GM21723 (cell line): ENCODE measurements around the gene TTC23L.
A peak's percentile ranks its signal among the peaks of the same experiment; 100 is the strongest.
"Not testable (repeated sequence)": the region's sequence is repeated elsewhere in the genome, so short reads cannot be mapped to it uniquely, and the experiment has no call there.

Source experiments
- ATAC-seq: cut with Tn5 transposase; IDR thresholded peaks from one replicate; pipeline ENCODE4 v1.9.1; 2021; ENCODE audit warnings: mild to moderate bottlenecking, moderate library complexity; ENCODE audit not compliant: unreplicated experiment

The TTC23L gene

DNA sequence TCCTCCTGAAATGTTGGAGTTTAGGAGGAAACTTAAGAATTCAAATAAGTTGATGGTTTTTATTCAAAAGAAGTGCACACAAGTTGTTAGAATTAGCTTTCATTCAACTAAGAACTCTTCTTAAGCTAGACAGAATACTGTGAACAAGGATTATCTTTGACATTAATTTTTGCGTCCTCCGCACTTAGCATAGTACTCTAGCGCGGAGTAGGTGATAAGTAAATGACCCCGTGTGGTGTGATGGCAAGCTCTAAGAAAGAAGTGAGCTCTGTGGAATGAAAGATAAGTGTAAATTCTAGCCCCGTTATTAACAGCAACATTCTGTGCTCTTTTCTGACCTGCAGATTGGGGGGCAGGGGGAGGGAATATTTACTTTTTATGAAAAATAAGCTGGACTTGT is 77.6 kb downstream of the TTC23L start:
- ATAC-seq: no peak

DNA sequence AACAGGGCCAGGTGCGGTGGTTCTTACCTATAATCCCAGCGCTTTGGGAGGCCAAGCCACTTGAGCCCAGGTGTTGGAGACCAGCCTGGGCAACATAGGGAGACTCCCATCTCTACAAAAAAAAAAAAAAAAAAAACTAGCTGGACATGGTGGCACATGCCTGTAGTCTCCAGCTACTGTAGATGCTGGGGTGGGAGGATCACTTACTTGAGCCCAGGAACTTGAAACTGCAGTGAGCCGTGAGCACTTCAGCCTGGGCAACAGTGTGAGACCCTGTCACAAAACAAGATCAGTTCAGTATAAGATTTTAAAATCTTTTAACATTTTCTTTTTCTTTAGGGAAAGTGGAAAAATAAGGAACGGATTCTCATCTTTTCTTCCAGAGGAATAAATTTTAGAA is 79.1 kb downstream of the TTC23L start:
- no peak for ATAC-seq

DNA sequence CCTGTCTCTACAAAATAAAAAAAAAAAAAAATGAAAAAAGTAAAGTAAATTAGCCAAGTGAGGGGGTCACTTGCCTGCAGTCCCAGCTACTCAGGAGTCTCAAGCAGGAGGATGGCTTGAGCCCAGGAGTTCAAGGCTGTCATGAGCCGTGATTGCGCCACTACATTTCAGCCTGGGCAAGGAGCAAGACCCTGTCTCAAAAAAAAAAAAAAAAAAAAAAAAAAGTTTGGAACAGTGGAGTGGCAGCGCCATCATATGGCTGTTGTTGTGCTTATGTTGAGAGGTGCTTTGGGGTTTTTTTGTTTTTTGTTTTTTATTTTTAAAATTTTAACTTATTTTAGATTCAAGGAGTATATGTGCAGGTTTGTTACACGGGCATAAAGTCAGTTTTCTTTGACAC is 80.1 kb downstream of the TTC23L start:
- ATAC-seq: no peak

DNA sequence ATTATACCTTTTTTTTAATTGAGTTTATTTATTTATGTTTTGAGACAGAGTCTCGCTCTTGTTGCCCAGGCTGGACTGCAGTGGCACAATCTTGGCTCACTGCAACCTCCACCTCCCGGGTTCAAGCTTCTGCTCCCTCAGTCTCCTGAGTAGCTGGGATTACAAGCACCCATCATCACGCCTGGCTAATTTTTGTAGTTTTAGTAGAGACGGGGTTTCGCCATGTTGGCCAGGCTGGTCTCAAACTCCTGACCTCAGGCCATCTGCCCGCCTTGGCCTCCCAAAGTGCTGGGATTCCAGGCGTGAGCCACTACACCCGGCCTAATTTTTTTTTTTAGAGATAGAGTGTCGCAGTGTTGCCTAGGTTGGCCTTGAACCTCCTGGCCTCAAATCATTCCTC is 84.3 kb downstream of the TTC23L start:
- ATAC-seq: not testable (repeated sequence)

GRCh38 chr5:34923694-34924461 is 84.9 kb downstream of the TTC23L start:
- ATAC-seq: peak; percentile 71

DNA sequence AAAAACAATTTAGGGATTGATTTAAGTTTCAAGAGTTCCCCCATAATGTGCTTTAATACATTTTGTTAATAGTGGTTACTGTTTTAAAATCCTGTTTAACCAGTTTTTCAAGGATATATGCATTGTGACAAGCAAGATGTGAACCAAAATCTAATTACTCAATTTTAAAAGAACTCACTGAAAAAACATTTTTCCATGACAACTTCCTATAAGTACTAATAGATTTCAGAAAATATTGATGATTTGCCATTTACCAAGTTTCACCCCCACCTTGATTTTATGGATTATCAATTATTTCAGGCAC is 85.5 kb downstream of the TTC23L start:
- no peak for ATAC-seq

GRCh38 chr5:34926318-34926888 is 87.4 kb downstream of the TTC23L start:
- ATAC-seq: no peak

DNA sequence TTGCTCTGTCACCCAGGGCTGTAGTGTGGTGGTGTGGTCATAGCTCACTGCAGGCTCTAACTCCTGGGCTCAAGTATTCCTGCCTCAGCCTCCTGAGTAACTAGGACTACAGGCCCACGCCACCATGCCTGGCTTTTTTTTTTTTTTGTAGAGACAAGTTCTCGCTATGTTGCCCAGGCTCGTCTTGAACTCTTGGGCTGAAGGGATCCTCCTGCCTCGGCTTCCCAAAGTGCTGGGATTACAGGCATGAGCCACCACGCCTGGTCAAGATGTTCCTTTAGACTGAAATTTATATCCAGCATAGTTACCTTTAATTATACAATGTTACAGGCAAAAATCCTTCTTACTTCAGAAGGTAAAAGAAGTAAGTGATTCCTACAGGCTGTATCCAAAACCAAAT is 88.8 kb downstream of the TTC23L start:
- ATAC-seq: no peak

- ATAC-seq: no peak
Observed at GRCh38 chr5:34928267-34928666, 89.3 kb downstream of the TTC23L start.

DNA sequence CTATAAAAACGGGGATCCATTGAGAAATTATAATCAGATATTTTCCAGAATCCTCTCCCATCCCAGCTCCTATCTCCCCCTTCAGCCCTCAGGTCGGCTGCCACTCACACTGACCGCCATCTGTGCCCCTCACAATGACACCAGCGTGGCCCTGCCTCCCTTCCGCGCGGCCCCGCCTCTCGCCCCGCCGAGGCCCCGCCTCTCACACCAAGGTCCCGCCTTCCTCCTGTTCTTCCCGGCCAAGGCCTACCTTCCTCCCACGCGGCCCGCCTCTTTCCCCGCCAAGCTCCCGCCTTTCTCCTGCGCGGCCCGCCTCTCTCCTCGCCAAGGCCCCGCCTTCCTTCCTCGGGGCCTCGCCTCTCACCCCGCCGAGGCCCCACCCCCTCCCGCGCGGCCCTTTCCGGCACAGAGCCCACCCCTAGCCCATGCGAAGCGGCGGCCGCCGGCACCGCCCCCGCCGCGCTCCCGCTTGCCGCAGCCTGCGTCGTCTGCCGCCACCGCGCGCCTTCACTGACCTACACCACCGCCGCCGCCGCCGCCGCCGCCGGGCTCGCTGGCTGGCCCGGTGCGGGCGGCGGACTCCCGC is 90.3 kb downstream of the TTC23L start, which contains the start of gene DNAJC21:
TSS of gene DNAJC21 (plus strand) at position 426 of the 586 bp plus-strand sequence. CDS start 261 bp downstream, outside the sequence.
- peak; percentile 90 for ATAC-seq

DNA sequence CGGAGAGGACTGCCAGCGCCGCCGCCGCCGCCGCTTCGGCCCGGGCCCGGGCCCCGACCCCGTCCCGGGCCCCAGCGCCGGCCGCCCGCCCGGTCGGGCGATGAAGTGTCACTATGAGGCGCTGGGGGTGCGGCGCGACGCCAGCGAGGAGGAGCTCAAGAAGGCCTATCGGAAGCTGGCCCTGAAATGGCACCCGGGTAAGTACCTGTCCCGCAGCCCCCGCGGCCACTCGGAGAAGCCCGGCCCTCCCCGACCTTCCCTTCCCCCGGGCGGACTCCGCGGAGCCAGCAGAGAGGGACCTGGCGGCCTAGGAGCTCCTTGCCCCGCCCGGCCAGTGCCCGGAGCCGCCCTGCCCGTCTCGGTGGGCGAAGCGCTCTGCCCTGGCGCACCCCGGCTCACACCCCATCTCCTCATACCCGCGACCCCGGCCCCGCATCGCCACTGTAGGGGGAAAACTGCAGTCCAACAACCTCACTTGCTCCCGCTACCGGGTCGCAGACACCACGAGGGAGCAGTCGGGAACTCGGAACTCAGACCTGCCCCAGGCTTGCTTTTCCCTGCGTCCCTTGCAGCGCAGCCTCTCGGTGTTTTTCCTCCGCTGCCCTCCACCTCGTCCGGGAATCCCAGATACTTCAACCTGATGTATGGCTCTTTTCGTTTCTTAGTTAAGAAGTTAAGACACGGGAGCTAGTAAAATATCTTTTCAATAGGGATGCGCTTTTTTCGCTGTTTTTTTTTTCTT is 90.9 kb downstream of the TTC23L start:
- ATAC-seq: peak; percentile 76

GRCh38 chr5:34930462-34930844 is 91.5 kb downstream of the TTC23L start:
- ATAC-seq: no peak

GRCh38 chr5:34930870-34931269 is 91.9 kb downstream of the TTC23L start:
- ATAC-seq: no peak

DNA sequence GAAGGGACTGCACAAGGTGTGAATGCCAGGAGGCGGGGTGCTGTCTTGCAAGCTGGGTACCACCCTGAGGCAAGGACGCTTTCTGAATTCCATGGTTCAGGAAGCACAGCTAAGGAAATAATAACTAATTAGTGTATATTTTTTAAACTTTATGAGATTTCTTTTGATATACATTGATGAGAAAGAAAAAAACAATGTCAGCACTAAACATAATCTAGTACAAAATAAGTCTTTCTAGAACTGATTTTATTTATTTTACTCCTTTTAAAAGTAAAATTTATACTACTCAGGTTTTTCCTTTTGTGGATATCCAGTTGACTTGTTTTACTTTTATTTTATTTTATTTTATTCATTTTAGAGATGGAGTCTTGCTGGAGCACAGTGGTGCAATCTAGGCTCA is 94.0 kb downstream of the TTC23L start:
- ATAC-seq: no peak

DNA sequence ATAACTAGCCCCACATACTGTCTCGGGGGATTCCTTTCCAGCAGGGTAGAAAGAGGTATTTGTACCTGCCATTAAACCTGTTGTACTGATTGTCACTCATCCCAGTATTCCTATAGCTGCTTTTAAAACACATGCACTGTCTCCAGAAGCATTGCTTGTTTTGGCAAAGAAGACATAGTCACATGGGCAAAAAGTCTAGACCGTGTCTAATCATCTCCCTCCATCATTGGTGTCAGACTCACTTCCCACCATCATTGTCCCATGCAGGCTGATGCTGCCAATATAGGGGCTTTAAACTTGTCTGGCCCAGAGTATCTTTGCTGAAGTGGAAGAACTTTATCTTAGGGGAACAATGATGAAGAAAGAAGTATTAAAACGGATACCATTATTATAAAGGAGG is 103.0 kb downstream of the TTC23L start:
- ATAC-seq: no peak

DNA sequence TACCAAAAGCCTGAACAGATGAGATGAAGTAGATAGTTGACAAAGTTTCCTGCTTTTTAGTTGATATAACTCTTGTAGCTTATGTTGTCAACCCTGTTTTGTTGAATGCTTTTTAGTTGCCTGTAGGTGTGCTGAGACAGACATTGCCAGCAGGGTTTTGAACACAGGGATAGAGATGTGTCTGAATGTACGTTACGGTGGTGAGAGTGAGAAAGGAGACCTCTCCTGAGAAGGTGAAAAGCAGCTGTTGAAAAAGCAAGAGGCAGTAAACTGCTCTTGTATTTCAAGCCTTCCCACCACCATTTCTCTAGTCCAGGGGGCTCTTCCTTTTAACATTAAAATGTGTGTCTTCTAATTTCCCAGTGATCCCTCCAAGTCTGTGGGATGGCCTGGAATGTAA is 105.1 kb downstream of the TTC23L start:
- ATAC-seq: no peak

DNA sequence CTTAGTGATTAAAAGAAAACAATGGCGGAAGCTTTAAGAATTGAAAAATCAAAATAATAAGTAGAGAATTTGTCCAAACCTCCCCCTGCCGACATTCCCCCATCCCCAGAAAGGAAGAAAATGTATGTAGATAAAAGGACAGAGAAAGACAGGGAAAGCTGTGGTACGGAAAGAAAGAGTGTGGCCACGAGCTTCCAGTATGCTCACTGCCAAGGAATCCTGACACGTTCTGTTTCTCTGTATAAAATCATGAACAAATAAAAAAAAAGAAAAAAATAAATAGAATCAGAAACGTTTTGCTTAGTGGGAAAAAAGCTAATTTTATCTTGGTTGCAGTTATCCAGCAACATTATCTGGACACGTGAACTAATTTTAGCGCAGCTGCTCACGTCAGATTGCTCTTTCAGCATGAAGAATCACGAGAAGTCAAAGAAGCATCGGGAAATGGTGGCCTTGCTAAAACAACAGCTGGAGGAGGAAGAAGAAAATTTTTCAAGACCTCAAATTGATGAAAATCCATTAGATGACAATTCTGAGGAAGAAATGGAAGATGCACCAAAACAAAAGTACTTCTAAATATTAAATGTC is 105.6 kb downstream of the TTC23L start:
- no peak for ATAC-seq
